ENCODE results near the gene LMAN2.

GRCh38 chr5:177328545-177329231 lies 22.8 kb downstream of the LMAN2 start:
- no peak for TF ChIP-seq CTCF (IDR thresholded peaks at IDR 0.05)
- no peak for TF ChIP-seq POLR2A (IDR thresholded peaks at IDR 0.05)

Data from transverse colon (tissue), 3 donors.